Measurements from ENCODE around the gene SLC9C1.

Gene SLC9C1

DNA sequence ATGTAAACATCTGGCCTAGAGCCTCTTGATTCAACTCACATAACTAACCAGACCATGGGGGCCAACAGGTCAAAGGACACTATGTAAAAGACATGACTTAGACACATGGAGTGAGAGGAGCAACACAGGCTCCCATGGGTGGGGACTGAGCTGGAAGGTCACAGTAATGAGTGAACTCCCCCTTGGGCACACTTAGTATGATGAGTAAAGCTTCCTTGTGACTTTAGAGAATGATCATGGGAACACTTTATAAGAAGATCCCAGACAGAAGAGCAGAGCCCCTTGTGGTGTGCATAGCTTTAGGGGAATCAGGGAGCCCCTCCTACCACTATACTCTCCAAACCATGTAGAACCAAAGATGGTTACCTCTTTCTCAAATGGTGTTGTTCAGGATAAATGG, 171.1 kb downstream of the SLC9C1 start:
- H3K4me3 ChIP-seq (replicated peaks; ENCODE audit: low read depth, low read length) = no peak overlapping the region
- TF ChIP-seq, protein P1, sequence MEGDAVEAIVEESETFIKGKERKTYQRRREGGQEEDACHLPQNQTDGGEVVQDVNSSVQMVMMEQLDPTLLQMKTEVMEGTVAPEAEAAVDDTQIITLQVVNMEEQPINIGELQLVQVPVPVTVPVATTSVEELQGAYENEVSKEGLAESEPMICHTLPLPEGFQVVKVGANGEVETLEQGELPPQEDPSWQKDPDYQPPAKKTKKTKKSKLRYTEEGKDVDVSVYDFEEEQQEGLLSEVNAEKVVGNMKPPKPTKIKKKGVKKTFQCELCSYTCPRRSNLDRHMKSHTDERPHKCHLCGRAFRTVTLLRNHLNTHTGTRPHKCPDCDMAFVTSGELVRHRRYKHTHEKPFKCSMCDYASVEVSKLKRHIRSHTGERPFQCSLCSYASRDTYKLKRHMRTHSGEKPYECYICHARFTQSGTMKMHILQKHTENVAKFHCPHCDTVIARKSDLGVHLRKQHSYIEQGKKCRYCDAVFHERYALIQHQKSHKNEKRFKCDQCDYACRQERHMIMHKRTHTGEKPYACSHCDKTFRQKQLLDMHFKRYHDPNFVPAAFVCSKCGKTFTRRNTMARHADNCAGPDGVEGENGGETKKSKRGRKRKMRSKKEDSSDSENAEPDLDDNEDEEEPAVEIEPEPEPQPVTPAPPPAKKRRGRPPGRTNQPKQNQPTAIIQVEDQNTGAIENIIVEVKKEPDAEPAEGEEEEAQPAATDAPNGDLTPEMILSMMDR (IDR thresholded peaks at IDR 0.05; ENCODE audit: low read depth, low read length, missing control alignments) = no peak
- no peak for DNase-seq (ENCODE audit: extremely low read depth, low read depth)

DNA sequence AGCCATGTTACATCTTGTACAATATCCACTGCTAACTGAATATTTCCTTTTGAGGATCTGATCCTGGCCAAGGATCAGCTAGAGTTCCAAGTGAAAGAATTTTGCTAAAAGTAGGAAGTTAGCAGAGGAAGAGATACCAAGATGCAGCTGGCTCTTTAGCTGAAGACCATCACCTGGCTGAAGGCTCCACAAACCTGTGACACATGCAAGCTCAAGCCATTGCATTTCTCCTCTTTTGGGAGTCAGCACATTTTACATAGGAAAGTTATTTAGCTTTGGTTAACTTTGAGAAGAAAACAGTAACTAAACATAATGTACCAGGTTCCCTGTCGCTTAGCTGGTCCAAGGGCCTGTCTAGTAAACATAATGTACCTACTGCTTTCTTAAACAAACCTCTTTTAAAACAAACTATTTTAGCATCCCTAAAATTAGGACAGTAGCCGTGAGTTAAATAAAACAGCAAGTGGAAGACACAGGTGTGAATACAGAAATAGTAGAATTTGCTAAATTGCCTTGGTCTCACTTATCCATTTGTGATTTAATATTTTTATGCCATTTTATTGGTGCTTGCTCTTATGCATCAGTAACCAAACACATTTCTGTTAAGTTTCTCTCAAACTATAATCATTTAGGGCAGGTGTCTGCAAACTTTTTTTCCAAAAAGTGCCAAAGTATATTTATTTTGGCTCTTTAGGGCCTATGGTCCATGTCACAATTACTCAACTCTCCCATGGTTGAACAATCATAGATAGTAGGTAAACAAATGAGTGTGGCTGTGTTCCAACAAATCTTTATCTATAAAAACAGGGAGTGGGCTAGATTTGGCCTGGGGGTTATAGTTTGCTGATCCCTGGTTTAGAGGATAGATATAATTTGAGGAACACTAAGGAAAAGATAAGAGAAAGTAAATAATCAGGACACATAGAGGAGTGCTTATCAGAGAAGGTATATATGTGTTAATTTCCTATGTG, 172.2 kb downstream of the SLC9C1 start:
- no peak for DNase-seq (ENCODE audit: extremely low read depth, low read depth)
- TF ChIP-seq, protein P1 (IDR thresholded peaks at IDR 0.05; ENCODE audit: low read depth, low read length, missing control alignments) = no peak
- no peak overlapping the region for H3K4me3 ChIP-seq (replicated peaks; ENCODE audit: low read depth, low read length)

DNA sequence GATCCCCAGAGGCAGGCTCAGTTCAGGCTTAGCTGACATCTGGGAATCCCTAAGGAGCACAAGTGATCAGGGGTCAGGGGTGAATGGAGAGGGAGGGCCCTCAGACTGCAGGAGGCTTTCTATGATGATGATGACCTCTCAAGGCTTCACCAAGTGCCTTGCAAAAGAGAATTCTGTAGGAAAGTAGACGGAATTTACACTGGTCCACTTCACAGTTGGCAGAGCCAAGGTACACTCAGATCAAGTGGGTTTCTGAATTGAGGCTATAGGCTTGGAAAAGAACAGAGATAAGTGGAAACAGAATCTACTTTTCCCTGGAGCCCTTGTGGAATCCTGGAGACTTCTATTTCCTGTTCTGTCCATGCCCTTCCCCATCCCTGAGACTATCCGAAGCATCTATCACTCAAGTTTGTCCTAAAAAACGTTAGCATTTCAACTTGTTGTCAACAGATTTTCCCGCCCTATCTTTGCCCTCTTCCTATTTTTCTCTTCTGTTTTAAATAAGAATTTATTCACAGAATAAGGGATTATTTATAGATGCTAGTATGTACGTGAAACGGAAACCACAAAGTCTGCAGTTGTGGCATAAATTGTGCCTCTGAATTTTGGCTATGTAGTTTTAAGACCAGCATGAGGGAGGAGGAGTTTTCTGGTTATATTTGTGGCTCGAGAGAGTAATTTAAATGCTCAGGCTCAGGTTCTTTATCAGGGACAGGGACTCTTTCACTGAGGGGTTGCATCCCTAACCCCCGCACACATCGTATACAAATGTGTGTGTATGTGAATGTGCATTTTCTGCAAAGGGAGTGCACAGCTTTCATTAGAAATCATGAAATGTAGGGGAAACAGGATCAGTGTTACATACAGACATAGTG, 173.8 kb downstream of the SLC9C1 start:
- no peak for DNase-seq (ENCODE audit: extremely low read depth, low read depth)
- H3K4me3 ChIP-seq (replicated peaks; ENCODE audit: low read depth, low read length) = no peak overlapping the region
- TF ChIP-seq, protein P1 (IDR thresholded peaks at IDR 0.05; ENCODE audit: low read depth, low read length, missing control alignments) = no peak

DNA sequence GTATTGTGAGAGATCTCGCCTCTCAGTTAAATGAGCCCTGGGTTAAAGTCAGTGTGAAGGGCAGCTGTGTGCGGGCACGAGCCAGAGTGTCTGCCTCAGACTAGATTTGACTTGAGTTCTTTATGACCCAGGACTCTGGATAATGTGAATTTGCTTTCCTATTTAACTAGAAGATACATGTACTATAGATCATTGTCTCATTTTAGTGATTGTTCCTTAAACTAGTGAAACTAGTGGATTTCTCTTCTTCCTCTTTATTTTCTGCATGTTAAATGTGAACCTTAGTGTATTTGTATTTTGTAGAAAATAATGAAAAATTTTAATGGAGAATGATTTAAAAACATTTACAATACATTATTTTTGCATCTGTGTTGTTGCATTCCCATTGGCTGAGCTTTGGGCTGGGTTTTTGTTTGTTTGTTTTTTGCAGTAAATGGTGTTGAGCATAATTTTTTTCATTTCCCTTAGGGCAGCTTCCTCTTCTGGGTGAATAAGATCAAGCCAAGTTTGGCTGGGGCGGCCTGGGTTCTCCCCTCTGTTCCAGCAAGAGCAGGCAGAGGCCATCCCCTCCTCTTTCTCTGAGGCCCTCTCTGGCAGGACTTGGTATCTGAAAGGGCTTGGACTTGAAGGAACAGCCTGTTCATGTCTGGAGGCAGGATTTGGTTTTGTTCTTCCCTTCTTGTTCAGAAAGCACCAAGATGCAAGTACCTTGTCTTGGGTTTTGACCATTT, 176.0 kb downstream of the SLC9C1 start:
- H3K4me3 ChIP-seq (replicated peaks; ENCODE audit: low read depth, low read length) = no peak overlapping the region
- DNase-seq (ENCODE audit: extremely low read depth, low read depth) = no peak
- TF ChIP-seq, protein P1 (IDR thresholded peaks at IDR 0.05; ENCODE audit: low read depth, low read length, missing control alignments) = no peak

DNA sequence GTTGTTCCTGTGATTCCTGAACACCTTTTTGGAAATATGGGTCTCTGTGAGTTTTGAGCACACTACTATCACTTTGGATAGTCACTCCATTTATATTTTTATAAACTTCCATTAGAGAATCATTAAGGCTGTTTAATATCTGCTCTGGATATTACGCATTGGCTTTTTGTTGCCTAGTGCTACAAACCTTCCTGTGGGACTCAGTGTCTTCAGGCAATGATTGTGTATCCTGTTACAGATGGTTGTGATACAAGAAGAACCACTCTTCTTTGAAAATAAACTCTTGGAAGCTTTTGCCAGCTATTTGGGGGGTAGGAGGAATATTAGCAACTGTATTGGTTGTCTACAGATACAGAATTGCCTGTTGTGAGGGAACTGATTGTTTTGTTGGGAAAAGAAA, 176.6 kb downstream of the SLC9C1 start:
- H3K4me3 ChIP-seq (replicated peaks; ENCODE audit: low read depth, low read length) = no peak overlapping the region
- TF ChIP-seq, protein P1 (IDR thresholded peaks at IDR 0.05; ENCODE audit: low read depth, low read length, missing control alignments) = no peak
- DNase-seq (ENCODE audit: extremely low read depth, low read depth) = no peak

DNA sequence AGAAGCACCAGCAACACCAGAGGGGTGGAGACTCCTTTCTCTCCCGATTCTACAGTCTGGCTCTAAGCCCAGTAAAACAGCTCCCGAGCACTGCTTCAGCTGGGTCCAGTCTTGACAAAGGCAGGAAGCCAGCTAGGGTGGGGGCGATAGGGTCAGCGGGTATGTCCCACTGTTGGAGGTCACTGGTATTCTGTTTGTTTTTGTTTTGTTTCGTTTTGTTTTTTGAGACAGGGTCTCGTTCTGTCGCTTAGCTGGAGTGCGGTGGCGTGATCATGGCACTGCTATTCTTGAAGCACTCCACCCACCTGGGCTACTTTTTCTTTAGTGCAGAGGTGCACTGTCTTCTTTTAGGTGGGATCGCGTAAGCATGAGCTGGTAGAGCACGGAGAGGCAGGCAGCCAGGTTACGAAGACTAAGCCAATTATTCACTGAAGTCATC, 177.2 kb downstream of the SLC9C1 start:
- no peak overlapping the region for H3K4me3 ChIP-seq (replicated peaks; ENCODE audit: low read depth, low read length)
- TF ChIP-seq, protein P1 (IDR thresholded peaks at IDR 0.05; ENCODE audit: low read depth, low read length, missing control alignments) = no peak
- DNase-seq (ENCODE audit: extremely low read depth, low read depth) = no peak

Measured in HFF-Myc (cell line).